Measurements from ENCODE around the gene ANGPTL7.

GRCh38 chr1:11188858-11189451 lies at the start of gene ANGPTL7:
- no peak for TF ChIP-seq POLR2A (IDR thresholded peaks at IDR 0.05; ENCODE audit: low read depth, low read length)
- no peak for TF ChIP-seq BACH1 (IDR thresholded peaks at IDR 0.05; ENCODE audit: borderline replicate concordance)
- TF ChIP-seq CTCF (IDR thresholded peaks at IDR 0.05 in 2 of 3, conservative IDR thresholded peaks at IDR 0.05 in 1 of 3; ENCODE audit: control insufficient read depth in 2 of 3, extremely low read depth in 1 of 3, insufficient read depth in 1 of 3, low read depth in 3 of 3, low read length in 3 of 3): no peak
- TF ChIP-seq SIN3A (IDR thresholded peaks at IDR 0.05; ENCODE audit: low read depth, low read length): no peak
- TF ChIP-seq YY1 (IDR thresholded peaks at IDR 0.05; ENCODE audit: low read depth, low read length): no peak
- TF ChIP-seq BRCA1 (IDR thresholded peaks at IDR 0.05; ENCODE audit: low read depth, low read length): no peak
- no peak for TF ChIP-seq BCL11A (IDR thresholded peaks at IDR 0.05; ENCODE audit: low read depth, low read length)

Measured in GM12878 (cell line).